Activated CD4-positive, alpha-beta T cell treated with anti-CD3 and anti-CD28 coated beads, Interleukin-2, amount 10 ng/mL, durations not matched to agents 24 days and 14 days (primary cell): ENCODE results near the gene GDPD2. TPM values are rescaled to one million over a fixed set of nuclear protein-coding genes. Genes with fewer than 3 reads are reported as not detected.

Experiments used
- DNase-seq: peaks from one replicate; pipeline ENCODE4 v3.0.0; 2022
- H3K27ac Mint-ChIP-seq: one replicate; pipeline ENCODE4 v1.8.0; 2022; ENCODE audit warnings: mild to moderate bottlenecking, mixed read lengths
- H3K27me3 Mint-ChIP-seq: one replicate; pipeline ENCODE4 v1.8.0; 2022; ENCODE audit warnings: mixed read lengths
- H3K36me3 Mint-ChIP-seq: one replicate; pipeline ENCODE4 v1.8.0; 2022; ENCODE audit warnings: low read depth, mild to moderate bottlenecking, mixed read lengths
- H3K4me1 Mint-ChIP-seq: one replicate; pipeline ENCODE4 v1.8.0; 2021; ENCODE audit warnings: mixed read lengths
- H3K4me3 Mint-ChIP-seq: one replicate; pipeline ENCODE4 v1.8.0; 2022; ENCODE audit warnings: mild to moderate bottlenecking, moderate library complexity, mixed read lengths
- H3K9me3 Mint-ChIP-seq: one replicate; pipeline ENCODE4 v1.8.0; 2021; ENCODE audit warnings: mixed read lengths
- intact Hi-C: fragments of 100-400 bp; cut with micrococcal nuclease; formaldehyde crosslinking; loops from one replicate; pipeline ENCODE4 v1.15.1; 2023
- total RNA-seq: library from RNA; stranded (reverse); gene quantifications from 2 replicates; pipeline ENCODE4 v1.2.3, GENCODE V29; 2022

Gene GDPD2
- total RNA-seq, 1 donor from 2014 or later = 0.12 TPM

DNA sequence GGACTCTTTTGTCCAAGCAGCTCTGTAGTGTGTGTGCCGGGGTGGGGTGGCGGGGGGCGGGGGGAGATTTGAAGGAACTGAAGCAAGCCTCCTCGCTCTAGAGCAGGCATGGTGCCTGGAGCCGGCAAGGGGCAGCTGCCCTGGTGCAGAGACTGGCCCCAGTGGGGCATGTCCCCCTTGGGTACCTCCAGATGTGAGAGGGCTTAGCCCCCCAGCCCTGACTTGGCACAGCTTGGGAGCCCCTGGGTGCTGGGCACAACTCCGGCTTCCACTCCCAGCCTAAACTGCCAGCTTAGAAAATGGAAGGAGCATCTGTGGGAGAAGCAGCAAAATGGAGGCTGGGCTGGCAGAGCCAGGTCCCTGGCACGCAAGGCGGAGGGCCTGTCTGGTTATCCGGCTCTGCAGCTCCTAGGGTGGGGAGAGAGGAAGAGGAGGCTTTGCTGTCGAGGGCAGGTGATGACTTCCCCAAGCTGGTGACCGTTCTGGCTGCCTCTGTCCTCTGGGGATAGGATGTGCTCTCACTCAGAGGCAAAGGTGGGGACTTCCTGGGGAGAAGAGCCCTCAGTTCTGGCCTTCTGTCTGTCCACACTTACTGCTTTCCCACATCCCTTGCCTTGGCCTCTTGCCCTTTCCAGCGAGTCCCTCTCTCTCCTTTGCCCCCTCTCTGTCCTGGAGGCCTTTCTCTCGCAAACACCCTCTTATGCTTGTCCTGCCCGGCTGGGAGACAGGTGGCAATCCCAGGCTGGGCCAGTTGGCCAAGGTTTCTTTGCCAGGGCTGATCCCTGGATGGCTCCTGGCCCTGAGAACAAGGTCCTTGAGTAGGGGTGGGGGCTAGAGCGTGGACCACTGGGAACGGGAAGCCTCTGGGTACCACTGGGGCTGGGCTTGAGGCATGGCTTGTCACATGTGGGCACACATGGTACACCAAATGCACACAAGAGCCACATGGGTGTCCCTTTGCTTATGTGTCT is 23.6 kb downstream of the GDPD2 start:
- DNase-seq = no peak
- no peaks in the 10 kb centered on the region for H3K9me3 Mint-ChIP-seq

DNA sequence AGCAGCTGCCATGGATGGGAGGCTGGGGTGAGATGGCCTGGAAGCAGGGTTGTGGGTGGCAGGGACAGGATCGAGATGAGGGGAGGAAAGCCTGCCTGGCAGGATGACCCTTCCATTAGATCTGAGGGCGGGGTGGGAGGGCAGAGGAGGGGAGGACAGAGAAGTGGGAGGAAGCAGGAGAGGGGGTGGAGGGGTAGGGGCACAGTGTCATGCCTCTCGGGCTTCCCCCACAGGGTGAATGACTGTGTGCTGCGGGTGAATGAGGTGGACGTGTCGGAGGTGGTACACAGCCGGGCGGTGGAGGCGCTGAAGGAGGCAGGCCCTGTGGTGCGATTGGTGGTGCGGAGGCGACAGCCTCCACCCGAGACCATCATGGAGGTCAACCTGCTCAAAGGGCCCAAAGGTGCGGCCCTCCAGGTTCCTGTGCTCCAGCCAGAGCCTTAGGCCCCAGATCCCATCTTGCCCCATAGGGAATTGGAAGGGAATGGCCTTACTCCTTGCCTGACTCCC is 26.4 kb downstream of the GDPD2 start:
- intact Hi-C loops = no loop called here
- no peaks in the 10 kb centered on the region for H3K9me3 Mint-ChIP-seq
- no peak overlapping the region for H3K4me3 Mint-ChIP-seq
- H3K4me1 Mint-ChIP-seq = peaks cover 21% of the 10 kb centered on the region
- DNase-seq = no peak
- H3K36me3 Mint-ChIP-seq = no peaks in the 10 kb centered on the region
- peaks cover 18% of the 10 kb centered on the region for H3K27me3 Mint-ChIP-seq
- H3K27ac Mint-ChIP-seq = no peak overlapping the region

More for the DNA sequence above, 23.6 kb downstream of the GDPD2 start:
- peaks cover 41% of the 10 kb centered on the region for H3K27me3 Mint-ChIP-seq
- H3K36me3 Mint-ChIP-seq = no peaks in the 10 kb centered on the region
- peaks cover 4% of the 10 kb centered on the region for H3K4me1 Mint-ChIP-seq
- intact Hi-C loops = no loop called here
- H3K4me3 Mint-ChIP-seq = no peak overlapping the region
- H3K27ac Mint-ChIP-seq = no peak overlapping the region

DNA sequence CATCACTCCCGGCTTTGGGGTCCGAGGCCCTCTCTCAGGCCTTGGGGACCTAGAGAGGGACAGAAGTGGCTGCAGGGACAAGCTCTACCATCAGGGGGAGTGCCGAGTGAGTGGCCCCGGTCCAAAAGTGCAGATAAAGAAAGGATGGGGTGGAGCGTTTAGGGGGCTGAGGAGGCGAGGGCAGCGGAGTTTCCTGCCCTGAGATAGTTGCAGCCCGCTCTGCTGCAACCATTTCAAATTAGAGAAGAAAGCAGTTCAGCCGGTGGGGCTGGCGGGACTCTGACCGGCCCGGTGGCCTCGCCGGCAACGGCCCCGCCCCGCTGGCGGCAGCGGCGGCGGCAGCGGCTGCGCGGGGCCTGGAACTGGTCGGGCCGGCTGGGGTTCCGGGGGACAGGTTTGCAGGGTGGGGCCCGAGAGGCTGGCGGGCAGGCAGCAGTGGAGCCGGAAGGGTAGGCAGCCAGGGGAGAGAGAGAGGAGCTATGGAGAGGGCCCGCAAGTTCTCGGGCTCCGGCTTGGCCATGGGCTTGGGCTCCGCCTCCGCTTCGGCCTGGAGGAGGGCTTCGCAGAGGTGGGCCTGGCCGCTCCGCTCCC is 29.1 kb downstream of the GDPD2 start:
- Mint-ChIP-seq H3K9me3 (no peaks in the 10 kb centered on the region), H3K27ac (peak overlapping the region; percentile 91), H3K4me1 (peaks cover 33% of the 10 kb centered on the region), H3K4me3 (peak overlapping the region; percentile 90), H3K36me3 (peaks cover 5% of the 10 kb centered on the region), H3K27me3 (peaks cover 2% of the 10 kb centered on the region)
- intact Hi-C loops = loop anchor here (1.0 to 10.0 kb wide), 5 partner anchors 18 to 913 kb away; partner anchors contain the start of gene TAF1
- DNase-seq = peak; percentile 85

GRCh38 chrX:70453024-70453618 is 30.0 kb downstream of the GDPD2 start:
- Mint-ChIP-seq H3K27ac (peak overlapping the region; percentile 57), H3K36me3 (peaks cover 5% of the 10 kb centered on the region), H3K4me3 (peak overlapping the region; percentile 90), H3K27me3 (no peaks in the 10 kb centered on the region), H3K9me3 (no peaks in the 10 kb centered on the region), H3K4me1 (peaks cover 33% of the 10 kb centered on the region)
- intact Hi-C loops = loop anchor here (5.0 to 10.0 kb wide), 3 partner anchors 99 to 912 kb away; partner anchors contain the start of gene TAF1
- no peak for DNase-seq

- intact Hi-C loops = loop anchor here (2.0 to 10.0 kb wide), 4 partner anchors 98 to 910 kb away; partner anchors contain the start of gene TAF1
- H3K36me3 Mint-ChIP-seq = peaks cover 10% of the 10 kb centered on the region
These were observed 31.6 kb downstream of the GDPD2 start for GRCh38 chrX:70454441-70455365.

DNA sequence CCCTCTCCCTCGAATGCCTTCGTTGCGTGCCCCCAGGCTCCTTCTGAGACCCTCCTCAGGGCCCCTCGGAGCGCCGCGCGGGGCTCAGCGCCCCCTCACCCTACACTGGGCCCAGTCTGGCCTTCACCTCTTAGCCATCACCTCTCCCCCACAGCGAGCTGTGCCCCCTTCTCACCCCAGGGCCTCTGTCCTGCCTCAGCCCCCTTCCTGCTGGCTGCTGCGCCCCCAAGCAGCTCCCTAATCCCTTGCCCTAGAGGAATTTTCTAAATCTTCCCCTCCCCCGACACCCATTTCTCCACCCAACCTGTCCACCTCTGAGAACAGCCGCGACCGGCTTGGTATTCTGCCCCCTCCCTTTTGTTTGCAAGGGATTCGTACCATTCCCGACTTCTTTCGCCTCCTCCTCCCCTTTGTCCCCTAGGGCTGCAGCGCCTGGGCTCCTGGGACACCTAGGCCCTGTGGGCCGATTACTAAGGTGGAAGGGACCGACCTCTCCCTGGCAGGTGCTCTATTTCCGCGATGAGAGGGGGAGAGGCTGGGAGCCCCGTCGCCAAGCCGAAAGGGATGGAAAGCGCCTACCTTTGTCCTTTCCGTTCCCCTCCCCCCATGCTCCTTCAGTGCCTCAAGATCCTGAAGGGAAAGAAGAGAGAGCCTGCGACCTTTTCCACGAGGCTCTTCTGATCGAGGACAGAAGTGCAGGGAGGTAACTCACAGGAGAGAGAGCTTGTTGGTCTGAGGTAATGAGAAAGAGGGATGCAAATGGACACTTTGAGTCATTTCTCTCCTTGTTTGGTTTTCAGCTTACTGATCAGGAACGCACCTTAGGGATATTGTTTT is 32.5 kb downstream of the GDPD2 start:
- Mint-ChIP-seq H3K27me3 (no peaks in the 10 kb centered on the region), H3K4me1 (peaks cover 35% of the 10 kb centered on the region), H3K4me3 (peak overlapping the region; percentile 94), H3K36me3 (peaks cover 13% of the 10 kb centered on the region), H3K9me3 (no peaks in the 10 kb centered on the region), H3K27ac (peak overlapping the region; percentile 98)
- intact Hi-C loops = loop anchor here (1.0 to 10.0 kb wide), 4 partner anchors 49 to 909 kb away; partner anchors contain the start of gene TAF1
- peak; percentile 63 for DNase-seq

More at GRCh38 chrX:70454441-70455365, 31.6 kb downstream of the GDPD2 start:
- H3K27me3 Mint-ChIP-seq = no peaks in the 10 kb centered on the region
- no peaks in the 10 kb centered on the region for H3K9me3 Mint-ChIP-seq
- peaks cover 35% of the 10 kb centered on the region for H3K4me1 Mint-ChIP-seq
- H3K4me3 Mint-ChIP-seq = peak overlapping the region; percentile 94
- H3K27ac Mint-ChIP-seq = peak overlapping the region; percentile 98
- DNase-seq = peak; percentile 91

GRCh38 chrX:70456256-70456655 is 33.1 kb downstream of the GDPD2 start:
- peaks cover 35% of the 10 kb centered on the region for H3K4me1 Mint-ChIP-seq
- peaks cover 18% of the 10 kb centered on the region for H3K36me3 Mint-ChIP-seq
- H3K4me3 Mint-ChIP-seq = peak overlapping the region; percentile 94
- intact Hi-C loops = loop anchor here (1.0 to 10.0 kb wide), 3 partner anchors 48 to 909 kb away; partner anchors contain the start of gene TAF1
- no peaks in the 10 kb centered on the region for H3K27me3 Mint-ChIP-seq
- H3K27ac Mint-ChIP-seq = peak overlapping the region; percentile 98
- H3K9me3 Mint-ChIP-seq = no peaks in the 10 kb centered on the region
- peak; percentile 71 for DNase-seq

DNA sequence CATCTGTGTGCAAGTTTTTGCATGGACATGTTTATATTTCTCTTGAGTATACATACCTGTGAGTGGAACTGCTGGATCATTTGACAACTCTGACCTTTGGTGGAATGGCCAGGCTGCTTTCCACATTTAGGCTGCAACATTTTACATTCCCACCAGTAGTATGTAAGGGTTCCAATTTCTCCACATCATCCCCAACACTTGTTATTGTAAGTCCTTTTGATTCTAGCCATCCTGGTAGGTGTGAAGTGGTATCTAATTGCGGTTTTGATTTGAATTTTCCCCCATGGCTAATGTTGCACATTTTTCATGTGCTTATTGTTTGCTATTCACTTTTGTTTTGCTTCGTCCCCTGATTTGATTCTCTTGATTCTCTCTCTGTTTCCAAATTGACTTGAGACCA is 37.9 kb downstream of the GDPD2 start:
- Mint-ChIP-seq H3K4me3 (no peak overlapping the region), H3K27ac (no peak overlapping the region), H3K27me3 (no peaks in the 10 kb centered on the region), H3K4me1 (peaks cover 14% of the 10 kb centered on the region), H3K9me3 (no peaks in the 10 kb centered on the region), H3K36me3 (peaks cover 24% of the 10 kb centered on the region)
- DNase-seq = no peak
- intact Hi-C loops = no loop called here

- no peak for DNase-seq
- intact Hi-C loops = no loop called here
These were observed 40.9 kb downstream of the GDPD2 start for GRCh38 chrX:70464051-70464450.

GRCh38 chrX:70466968-70467367 is 43.9 kb downstream of the GDPD2 start:
- Mint-ChIP-seq H3K4me3 (no peak overlapping the region), H3K9me3 (no peaks in the 10 kb centered on the region), H3K27ac (no peak overlapping the region), H3K36me3 (peaks cover 21% of the 10 kb centered on the region), H3K4me1 (peaks cover 12% of the 10 kb centered on the region), H3K27me3 (no peaks in the 10 kb centered on the region)
- no peak for DNase-seq
- intact Hi-C loops = no loop called here

More at GRCh38 chrX:70464051-70464450, 40.9 kb downstream of the GDPD2 start:
- peaks cover 3% of the 10 kb centered on the region for H3K4me1 Mint-ChIP-seq
- H3K9me3 Mint-ChIP-seq = no peaks in the 10 kb centered on the region
- H3K27ac Mint-ChIP-seq = no peak overlapping the region
- H3K36me3 Mint-ChIP-seq = peaks cover 24% of the 10 kb centered on the region
- H3K4me3 Mint-ChIP-seq = no peak overlapping the region
- no peaks in the 10 kb centered on the region for H3K27me3 Mint-ChIP-seq

DNA sequence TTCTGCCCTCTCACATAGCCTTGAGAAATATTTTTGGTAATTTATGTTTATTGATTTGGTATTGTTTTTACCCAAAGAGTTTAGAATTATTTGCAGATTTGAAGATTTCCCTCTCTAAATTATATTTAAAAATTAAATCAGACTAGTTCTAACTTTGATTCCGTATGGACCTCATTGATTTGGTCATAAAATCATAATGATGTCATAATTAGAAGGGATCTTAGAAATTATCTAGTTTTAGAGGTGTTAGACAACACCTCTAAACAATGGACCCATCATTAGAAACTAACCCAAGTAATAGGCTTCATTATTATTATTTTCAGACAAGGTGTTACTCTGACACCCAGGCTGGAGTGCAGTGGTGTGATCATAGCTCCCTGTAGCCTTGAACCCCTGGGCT is 45.6 kb downstream of the GDPD2 start:
- Mint-ChIP-seq H3K9me3 (no peaks in the 10 kb centered on the region), H3K4me3 (no peak overlapping the region), H3K36me3 (peaks cover 23% of the 10 kb centered on the region), H3K27me3 (no peaks in the 10 kb centered on the region), H3K27ac (no peak overlapping the region), H3K4me1 (peaks cover 15% of the 10 kb centered on the region)
- no peak for DNase-seq
- intact Hi-C loops = no loop called here

DNA sequence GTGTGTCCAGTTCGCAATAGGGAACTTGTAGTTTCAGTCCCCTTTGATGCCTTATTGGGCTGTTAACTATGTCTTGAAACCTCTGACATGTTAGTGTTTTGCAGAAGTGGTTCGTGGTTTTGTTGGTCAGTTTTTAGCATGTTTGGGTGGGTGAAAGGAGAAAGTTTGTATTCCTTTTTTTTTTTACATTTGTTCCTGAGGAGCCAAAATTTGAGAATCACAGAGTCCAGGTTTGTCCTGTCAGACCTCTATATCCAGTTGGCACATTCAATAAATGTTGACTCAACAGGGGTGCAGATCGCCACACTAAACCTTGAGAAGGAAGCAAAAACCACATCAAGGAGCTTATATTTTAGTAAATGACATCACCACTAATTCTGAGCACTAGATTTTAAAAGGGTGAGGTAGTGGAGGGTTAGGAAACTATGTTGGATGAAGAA is 47.8 kb downstream of the GDPD2 start:
- no peak for DNase-seq
- Mint-ChIP-seq H3K27me3 (no peaks in the 10 kb centered on the region), H3K27ac (no peak overlapping the region), H3K4me1 (peaks cover 17% of the 10 kb centered on the region), H3K36me3 (peaks cover 22% of the 10 kb centered on the region), H3K9me3 (no peaks in the 10 kb centered on the region), H3K4me3 (peak overlapping the region; percentile 14)
- intact Hi-C loops = no loop called here
